Muscle layer of duodenum (tissue), 2 donors: ENCODE measurements around the gene CHRNG.

Source experiments
- H3K27ac ChIP-seq: one replicate; pipeline ENCODE4 v1.7.0; 2013; ENCODE audit warnings: mild to moderate bottlenecking, low read length
- H3K27me3 ChIP-seq: one replicate; pipeline ENCODE4 v1.7.0; 2013; ENCODE audit warnings: low read depth, mild to moderate bottlenecking, control low read depth, low read length
- H3K36me3 ChIP-seq, 2 donors: one replicate each; pipeline ENCODE4 v1.7.0; 2013; ENCODE audit warnings: low read length in 2 of 2, control low read depth in 1 of 2, mild to moderate bottlenecking in 1 of 2; ENCODE audit not compliant: insufficient read depth in 2 of 2, control insufficient read depth in 1 of 2
- H3K4me1 ChIP-seq, 2 donors: one replicate each; pipeline ENCODE4 v1.7.0; 2013; ENCODE audit warnings: low read length in 2 of 2, mild to moderate bottlenecking in 2 of 2, control low read depth in 1 of 2, moderate library complexity in 1 of 2; ENCODE audit not compliant: insufficient read depth in 2 of 2, control insufficient read depth in 1 of 2
- H3K4me3 ChIP-seq, 2 donors: one replicate each; pipeline ENCODE4 v1.7.0; 2013; ENCODE audit warnings: low read length in 2 of 2, low read depth in 1 of 2, mild to moderate bottlenecking in 1 of 2
- H3K9me3 ChIP-seq, 2 donors: one replicate each; pipeline ENCODE4 v1.7.0; 2013; ENCODE audit warnings: low read length in 2 of 2, control low read depth in 1 of 2, mild to moderate bottlenecking in 1 of 2; ENCODE audit not compliant: control insufficient read depth in 1 of 2
- donor health status: healthy.

CHRNG gene

GRCh38 chr2:232573771-232574435 is 34.4 kb downstream of the CHRNG start:
- Histone ChIP-seq H3K36me3 (peaks cover 28 to 64% of the 10 kb centered on the region in 2 donors), H3K27ac (no peak overlapping the region), H3K4me3 (no peak overlapping the region), H3K9me3 (no peaks in the 10 kb centered on the region), H3K4me1 (peaks cover 0 to 3% of the 10 kb centered on the region in 2 donors), H3K27me3 (no peaks in the 10 kb centered on the region)

DNA sequence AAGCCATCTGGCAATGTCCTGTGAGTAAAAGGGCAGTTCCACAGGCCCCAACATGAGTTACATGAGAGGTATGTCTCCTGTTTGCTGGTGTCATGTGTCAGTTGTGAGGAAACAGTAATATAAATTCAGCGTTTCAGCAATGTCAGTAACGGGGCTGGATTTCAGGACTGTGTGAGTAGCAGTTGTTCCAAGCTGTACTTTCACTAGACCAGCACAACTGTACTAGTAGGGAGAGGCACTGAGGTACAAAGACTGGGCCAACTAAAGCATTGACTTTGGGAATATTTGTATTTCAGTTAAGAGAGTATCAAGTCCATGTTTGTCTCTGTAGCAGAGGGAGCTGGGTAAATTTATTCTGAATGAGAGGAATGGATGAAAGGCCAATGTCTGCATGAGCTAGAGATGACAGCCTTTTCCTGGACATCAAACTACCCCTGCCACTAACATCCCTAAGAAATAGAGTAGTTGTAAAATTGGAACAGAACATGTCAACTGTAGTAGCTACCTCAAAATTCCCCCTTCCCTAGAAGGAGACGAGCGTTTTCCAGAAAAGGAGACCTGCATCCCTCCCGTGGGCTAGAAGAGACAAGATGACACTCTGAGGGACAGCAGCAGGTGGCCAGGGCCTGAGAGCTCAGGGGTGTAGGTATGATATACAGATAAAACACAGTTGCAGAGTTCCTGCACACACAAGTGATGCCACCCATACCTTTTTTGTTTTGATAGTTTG is 35.3 kb downstream of the CHRNG start:
- H3K36me3 ChIP-seq = peaks cover 18 to 55% of the 10 kb centered on the region in 2 donors
- H3K27ac ChIP-seq = no peak overlapping the region

DNA sequence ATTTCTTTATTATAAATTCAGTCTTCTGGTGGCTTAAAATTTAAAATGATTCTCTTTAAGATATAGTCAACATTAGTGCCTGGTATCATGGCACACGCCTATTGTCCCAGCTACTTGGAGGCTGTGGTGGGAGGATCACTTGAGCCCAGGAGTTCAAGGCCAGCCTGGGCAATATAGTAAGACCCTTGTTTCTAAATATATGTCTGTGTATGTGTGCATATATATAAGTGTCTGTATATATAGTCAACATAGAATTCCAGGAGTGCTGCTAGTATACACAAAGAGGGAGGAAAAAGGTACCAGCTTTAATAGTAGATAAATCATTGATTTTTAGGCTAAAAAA is 35.9 kb downstream of the CHRNG start:
- Histone ChIP-seq H3K9me3 (no peaks in the 10 kb centered on the region), H3K36me3 (peaks cover 13 to 52% of the 10 kb centered on the region in 2 donors), H3K4me3 (no peak overlapping the region), H3K4me1 (peaks cover 0 to 3% of the 10 kb centered on the region in 2 donors), H3K27me3 (no peaks in the 10 kb centered on the region), H3K27ac (no peak overlapping the region)

More for the DNA sequence above, 35.3 kb downstream of the CHRNG start:
- Histone ChIP-seq H3K9me3 (no peaks in the 10 kb centered on the region), H3K4me3 (no peak overlapping the region), H3K27me3 (no peaks in the 10 kb centered on the region), H3K4me1 (peaks cover 0 to 3% of the 10 kb centered on the region in 2 donors)

DNA sequence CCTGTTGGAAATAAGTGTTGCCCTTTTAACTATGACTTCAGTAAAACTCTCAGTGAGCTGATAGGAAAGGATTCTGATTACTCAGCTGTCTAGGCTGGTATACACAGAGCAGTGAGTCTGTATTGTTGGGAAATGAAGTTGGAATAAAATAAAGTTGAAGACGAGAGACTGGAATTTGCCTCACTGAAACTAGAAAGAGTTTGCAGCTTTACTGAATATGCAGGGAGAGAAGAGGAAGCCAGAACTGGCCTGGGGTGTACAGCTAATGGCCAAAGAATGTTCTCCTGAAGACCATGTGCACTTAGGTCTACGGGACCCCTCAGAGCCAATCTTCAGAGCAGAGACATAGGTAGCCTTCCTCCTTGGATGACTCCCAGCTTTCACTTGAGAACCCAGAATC is 37.5 kb downstream of the CHRNG start:
- H3K4me3 ChIP-seq = no peak overlapping the region
- no peaks in the 10 kb centered on the region for H3K9me3 ChIP-seq
- H3K4me1 ChIP-seq = no peaks in the 10 kb centered on the region
- H3K36me3 ChIP-seq = peaks cover 20 to 55% of the 10 kb centered on the region in 2 donors
- no peaks in the 10 kb centered on the region for H3K27me3 ChIP-seq
- no peak overlapping the region for H3K27ac ChIP-seq

DNA sequence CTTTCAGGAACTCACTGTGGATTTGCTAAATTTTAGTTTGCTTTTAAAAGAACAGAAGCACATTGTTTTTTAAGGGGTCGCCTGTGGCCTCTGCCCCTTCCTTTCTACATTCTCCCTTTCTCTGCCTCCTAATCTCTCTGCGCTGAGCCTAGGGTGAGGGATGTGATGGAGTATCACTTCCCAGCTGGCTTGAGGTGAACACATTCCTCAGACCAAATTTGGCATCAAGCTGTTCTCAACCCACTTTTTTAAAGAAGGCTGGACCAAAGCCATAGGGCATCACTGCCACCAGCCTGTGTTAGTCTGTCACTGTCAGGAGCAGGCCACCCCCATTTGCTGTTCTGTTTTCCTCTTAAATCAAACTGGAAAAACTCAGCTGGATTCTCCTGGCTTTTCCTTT is 38.3 kb downstream of the CHRNG start:
- Histone ChIP-seq H3K36me3 (peaks cover 23 to 56% of the 10 kb centered on the region in 2 donors), H3K27me3 (no peaks in the 10 kb centered on the region), H3K27ac (no peak overlapping the region), H3K4me1 (no peaks in the 10 kb centered on the region), H3K4me3 (no peak overlapping the region), H3K9me3 (no peaks in the 10 kb centered on the region)

DNA sequence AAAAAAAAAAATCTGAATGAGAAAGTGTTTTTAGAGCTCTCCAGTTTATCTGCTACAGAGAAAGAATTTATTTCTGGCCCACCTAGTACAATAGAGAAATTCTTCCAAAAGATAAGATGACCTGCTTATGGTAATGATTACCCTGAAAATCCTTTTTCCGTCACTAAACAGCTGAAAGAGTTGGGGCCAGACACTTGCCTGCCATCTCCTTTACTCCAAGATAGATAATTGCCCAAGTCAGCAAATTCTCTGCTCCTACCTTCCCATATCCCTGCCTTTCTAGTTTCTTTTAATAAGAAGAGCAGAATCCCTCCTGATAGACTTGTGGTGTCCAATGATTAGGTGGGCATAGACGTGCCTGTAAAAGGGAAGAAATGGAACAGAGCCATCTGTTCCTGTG is 39.1 kb downstream of the CHRNG start:
- no peaks in the 10 kb centered on the region for H3K9me3 ChIP-seq
- peaks cover 25 to 56% of the 10 kb centered on the region in 2 donors for H3K36me3 ChIP-seq
- H3K4me1 ChIP-seq = no peaks in the 10 kb centered on the region
- no peaks in the 10 kb centered on the region for H3K27me3 ChIP-seq
- H3K27ac ChIP-seq = no peak overlapping the region
- H3K4me3 ChIP-seq = no peak overlapping the region

- Histone ChIP-seq H3K4me1 (no peaks in the 10 kb centered on the region), H3K36me3 (peaks cover 12 to 49% of the 10 kb centered on the region in 2 donors), H3K27ac (no peak overlapping the region), H3K9me3 (no peaks in the 10 kb centered on the region), H3K4me3 (no peak overlapping the region), H3K27me3 (no peaks in the 10 kb centered on the region)
Observed at GRCh38 chr2:232580648-232580981, 41.1 kb downstream of the CHRNG start.

DNA sequence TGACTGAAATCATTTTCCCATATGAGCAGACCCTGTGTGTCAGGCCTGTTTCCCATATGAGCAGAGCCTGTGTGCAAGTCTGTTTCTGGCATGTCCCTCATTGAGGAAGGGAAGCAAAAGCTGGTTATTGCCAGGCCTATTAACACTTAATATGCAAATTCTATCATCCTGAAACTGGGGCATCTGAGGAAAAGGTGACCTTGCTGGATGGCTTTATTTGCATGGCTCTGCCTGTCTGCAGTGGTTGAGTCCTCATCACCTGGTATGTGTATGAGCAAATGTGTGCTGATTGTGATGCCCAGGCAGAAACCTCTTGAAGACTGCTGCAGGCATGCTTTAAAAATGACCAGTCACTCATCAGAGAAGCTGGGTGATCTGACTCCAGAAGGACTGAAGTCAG is 42.2 kb downstream of the CHRNG start:
- Histone ChIP-seq H3K36me3 (peaks cover 12 to 46% of the 10 kb centered on the region in 2 donors), H3K4me1 (no peaks in the 10 kb centered on the region)

GRCh38 chr2:232584238-232584637 is 44.7 kb downstream of the CHRNG start:
- H3K27ac ChIP-seq = no peak overlapping the region
- no peaks in the 10 kb centered on the region for H3K4me1 ChIP-seq
- H3K9me3 ChIP-seq = no peaks in the 10 kb centered on the region
- no peaks in the 10 kb centered on the region for H3K27me3 ChIP-seq
- no peak overlapping the region for H3K4me3 ChIP-seq
- peaks cover 12 to 41% of the 10 kb centered on the region in 2 donors for H3K36me3 ChIP-seq

More for the DNA sequence above, 42.2 kb downstream of the CHRNG start:
- no peaks in the 10 kb centered on the region for H3K27me3 ChIP-seq
- H3K4me3 ChIP-seq = no peak overlapping the region
- no peak overlapping the region for H3K27ac ChIP-seq
- H3K9me3 ChIP-seq = no peaks in the 10 kb centered on the region

GRCh38 chr2:232586943-232587505 is 47.5 kb downstream of the CHRNG start:
- Histone ChIP-seq H3K9me3 (no peaks in the 10 kb centered on the region), H3K4me3 (no peak overlapping the region), H3K36me3 (peaks cover 5 to 22% of the 10 kb centered on the region in 2 donors), H3K4me1 (no peaks in the 10 kb centered on the region), H3K27ac (no peak overlapping the region), H3K27me3 (no peaks in the 10 kb centered on the region)

DNA sequence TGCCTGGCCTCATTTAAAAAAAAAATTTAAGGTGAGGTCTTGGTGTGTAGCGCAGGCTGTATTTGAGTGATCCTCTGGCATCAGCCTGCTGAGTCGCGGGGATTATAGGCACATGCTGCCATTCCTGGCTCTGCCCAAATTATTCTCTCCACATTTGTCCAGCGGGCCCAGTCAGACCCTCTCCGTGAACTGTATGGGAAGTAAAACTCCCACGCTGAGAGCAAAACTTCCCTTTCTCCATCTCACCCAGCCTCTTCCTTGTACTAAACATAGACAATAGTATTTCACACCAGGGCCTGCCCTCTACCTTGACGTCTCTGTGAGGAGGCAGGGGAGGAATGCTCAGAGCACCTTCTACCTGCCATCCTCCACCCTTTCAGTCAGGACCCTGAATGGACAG is 48.0 kb downstream of the CHRNG start:
- Histone ChIP-seq H3K9me3 (no peaks in the 10 kb centered on the region), H3K27ac (no peak overlapping the region), H3K4me1 (no peaks in the 10 kb centered on the region), H3K27me3 (no peaks in the 10 kb centered on the region), H3K36me3 (peaks cover 5 to 18% of the 10 kb centered on the region in 2 donors), H3K4me3 (no peak overlapping the region)
